GM12801 (cell line): ENCODE measurements around the gene NEK8.

Experiments
- CTCF ChIP-seq: IDR thresholded peaks from one replicate; pipeline ENCODE4 v1.5.1; 2011; ENCODE audit warnings: control low read depth; ENCODE audit not compliant: insufficient read length; ENCODE audit errors: extremely low read depth

The NEK8 gene

GRCh38 chr17:28704219-28704858 lies 24.2 kb upstream of the NEK8 start:
- no peak for TF ChIP-seq CTCF

- no peak for TF ChIP-seq CTCF
These were observed 23.4 kb upstream of the NEK8 start for GRCh38 chr17:28705074-28705659.

GRCh38 chr17:28705728-28706334 lies 22.8 kb upstream of the NEK8 start:
- TF ChIP-seq CTCF = no peak

- no peak for TF ChIP-seq CTCF
These were observed 21.9 kb upstream of the NEK8 start for GRCh38 chr17:28706471-28707338.

- TF ChIP-seq CTCF = no peak
These were observed 21.3 kb upstream of the NEK8 start for GRCh38 chr17:28707339-28707720.

GRCh38 chr17:28710861-28711722 lies 17.5 kb upstream of the NEK8 start:
- TF ChIP-seq CTCF = no peak
